AML-193 (cell line): ENCODE measurements around the gene CSMD2.

Source experiments
- DNase-seq, 2 experiments: peaks; one replicate each; lab custom pipeline; 2025; lab: John Stamatoyannopoulos, UW

The CSMD2 gene

GRCh38 chr1:34155860-34156259, 9.2 kb downstream of the CSMD2 start:
- no peak for DNase-seq

GRCh38 chr1:34153246-34153645, 11.8 kb downstream of the CSMD2 start:
- no peak for DNase-seq

- DNase-seq = no peak
Measured at GRCh38 chr1:34149501-34149900, 15.5 kb downstream of the CSMD2 start.

- no peak for DNase-seq
Measured at GRCh38 chr1:34147301-34147700, 17.7 kb downstream of the CSMD2 start.

- no peak for DNase-seq
Measured at GRCh38 chr1:34144766-34145165, 20.3 kb downstream of the CSMD2 start.

GRCh38 chr1:34143975-34144374, 21.1 kb downstream of the CSMD2 start:
- DNase-seq = no peak

- DNase-seq = no peak
Measured at GRCh38 chr1:34140011-34140676, 24.9 kb downstream of the CSMD2 start.

GRCh38 chr1:34137411-34137810, 27.6 kb downstream of the CSMD2 start:
- no peak for DNase-seq

- no peak for DNase-seq
Measured at GRCh38 chr1:34132161-34132420, 32.9 kb downstream of the CSMD2 start.

- DNase-seq = no peak
Measured at GRCh38 chr1:34131396-34132160, 33.5 kb downstream of the CSMD2 start.

- DNase-seq = no peak
Measured at GRCh38 chr1:34130306-34130705, 34.7 kb downstream of the CSMD2 start.

- no peak for DNase-seq
Measured at GRCh38 chr1:34129630-34130029, 35.4 kb downstream of the CSMD2 start.

- no peak for DNase-seq
Measured at GRCh38 chr1:34128186-34128889, 36.7 kb downstream of the CSMD2 start.

GRCh38 chr1:34127006-34128000, 37.7 kb downstream of the CSMD2 start:
- DNase-seq = no peak

- no peak for DNase-seq
Measured at GRCh38 chr1:34126486-34126885, 38.5 kb downstream of the CSMD2 start.

- DNase-seq = no peak
Measured at GRCh38 chr1:34125721-34126380, 39.2 kb downstream of the CSMD2 start.

GRCh38 chr1:34122080-34122932, 42.7 kb downstream of the CSMD2 start:
- no peak for DNase-seq

GRCh38 chr1:34115233-34115632, 49.8 kb downstream of the CSMD2 start:
- DNase-seq = no peak

GRCh38 chr1:34113887-34114286, 51.1 kb downstream of the CSMD2 start:
- no peak for DNase-seq

GRCh38 chr1:34113362-34113761, 51.7 kb downstream of the CSMD2 start:
- DNase-seq = no peak

- no peak for DNase-seq
Measured at GRCh38 chr1:34108711-34109110, 56.3 kb downstream of the CSMD2 start.
